Heart left ventricle (tissue), 16 donors: Measurements from ENCODE around the gene REL. TPM values are rescaled to one million over a fixed set of nuclear protein-coding genes. Genes with fewer than 3 reads are reported as not detected.
A peak's percentile ranks its signal among the peaks of the same experiment; 100 is the strongest.

Experiments used
- ATAC-seq, 4 donors: fragments of 200-7000 bp; cut with Tn5 transposase; one replicate each; pipeline ENCODE4 v1.9.1; 2020 to 2022; ENCODE audit warnings: moderate library complexity in 4 of 4, mild to moderate bottlenecking in 3 of 4, moderate number of reproducible peaks in 1 of 4
- DNase-seq, 5 donors: peaks; one replicate each; pipeline ENCODE4 v3.0.0-alpha.2; 2020
- H3K27ac ChIP-seq, 12 donors: fragments of 200-600 bp; sonication (generic) in 4 of 12; one replicate each; pipeline versions ENCODE4 v1.5.0 to v1.8.0; 2016 to 2022; ENCODE audit warnings: mild to moderate bottlenecking in 2 of 12
- H3K27me3 ChIP-seq, 9 donors: fragments of 200-600 bp; sonication (generic) in 2 of 9; one replicate each; pipeline versions ENCODE4 v1.5.1 to v1.8.0; 2016 to 2022; ENCODE audit warnings: mild to moderate bottlenecking in 3 of 9
- H3K36me3 ChIP-seq, 9 donors: fragments of 200-600 bp; sonication (generic) in 2 of 9; one replicate each; pipeline versions ENCODE4 v1.5.0 to v1.8.0; 2018 to 2022; ENCODE audit warnings: mild to moderate bottlenecking in 2 of 9
- H3K4me1 ChIP-seq, 12 donors: fragments of 200-600 bp; sonication (generic) in 4 of 12; one replicate each; pipeline versions ENCODE4 v1.5.0 to v1.8.0; 2016 to 2022; ENCODE audit warnings: mild to moderate bottlenecking in 3 of 12
- H3K4me3 ChIP-seq, 12 donors: fragments of 200-600 bp; sonication (generic) in 4 of 12; one replicate each; pipeline versions ENCODE4 v1.5.0 to v1.8.0; 2017 to 2022; ENCODE audit warnings: mild to moderate bottlenecking in 9 of 12, moderate library complexity in 4 of 12
- H3K9me3 ChIP-seq, 12 donors: fragments of 200-600 bp; sonication (generic) in 4 of 12; one replicate each; pipeline versions ENCODE4 v1.5.0 to v1.8.0; 2016 to 2022; ENCODE audit warnings: mild to moderate bottlenecking in 1 of 12
- CTCF ChIP-seq, 12 donors: fragments of 200-600 bp; sonication (generic) in 4 of 12; IDR thresholded peaks; one replicate each; pipeline versions ENCODE4 v1.5.0 to v1.8.0; 2018 to 2022; ENCODE audit warnings: antibody characterized with exemption in 12 of 12, mild to moderate bottlenecking in 5 of 12
- POLR2A ChIP-seq, 2 donors: fragments of 450-650 bp; IDR thresholded peaks; one replicate each; pipeline ENCODE4 v1.6.1; 2017; ENCODE audit warnings: antibody characterized with exemption in 2 of 2, mild to moderate bottlenecking in 2 of 2, moderate library complexity in 2 of 2
- WGBS, 4 donors: extraction: QIAGEN DNeasy Blood & Tissue Kit in 2 of 4; methylation state at CpG; one replicate each; pipeline versions ENCODE4 v1.1.5 to v1.1.7; 2013 to 2018; 5-methylcytosine and 5-hydroxymethylcytosine counted together
- intact Hi-C, 10 donors: fragments of 100-400 bp; cut with DNase I; formaldehyde crosslinking; loops; one replicate each; pipeline versions ENCODE4 v1.11.1 to v1.14.2; 2022
- polyA plus RNA-seq, 2 donors: library from polyadenylated mRNA; stranded (reverse); fragments of 200-250 nt; gene quantifications; one replicate each; pipeline ENCODE4 v1.2.3, GENCODE V29; 2013
- total RNA-seq, 9 donors: library from RNA; depleted of rRNA in 2 of 9; stranded (reverse); fragments of >200 nt in 2 of 9; fragmentation: NEBNext Ultra II Directional in 3 of 9; extraction: Animal tissue kit (Norgen Biotek cat#: 25700) in 3 of 9; gene quantifications; one replicate each; pipeline versions ENCODE4 v1.1.0 to v1.2.4, GENCODE V29; 2016 to 2023
- donor health status: ischemic (EF 13 %, LVEDD 7.1; RV severe dilation, severe dysfunction).
- donor health status: healthy with polysubstance abuse.
- donor health status: DM: no; HTN: yes; CAD: no.
- donor health status: DM: no; HTN: no; CAD: no.
- donor health status: ischemic (EF 25% LVEDD 6.9; RV normal size, moderate dysfunction).
- donor health status: ischemic (EF 25% LVEDD 5.7; RV mildly dilated, moderate dysfunction).
- donor health status: healthy.
- donor health status: DM: yes; HTN: yes; CAD: no.
- donor health status: ischemic (EF 35%, LVEDD 5.7; RV mildly dilated, moderate dysfunction).
- donor health status: nonischemic (EF 11% LVEDD 7.7; RV severe dilation, severe dysfunction).
- donor health status: DM: yes; HTN: yes; CAD: no.
- donor health status: PGD.
- donor health status: ischemic (EF 29% LVEDD 5.4; RV normal size, mild dysfunction).
- donor health status: nonischemic (EF 23%, LVEDD 6.1; RV moderate dilation, normal function).

Gene REL
- total and polyA plus RNA-seq, 11 donors, result 1.4 to 16.0 (median 6.0) TPM

GRCh38 chr2:60868589-60869273, 12.6 kb upstream of the REL start:
- Histone ChIP-seq H3K27me3 (no peaks in the 10 kb centered on the region), H3K36me3 (no peaks in the 10 kb centered on the region), H3K4me1 (peaks cover 0 to 18% (median 0%) of the 10 kb centered on the region in 12 donors), H3K4me3 (no peak overlapping the region), H3K27ac (peak overlapping the region in 1 of 12 donors; percentile 75), H3K9me3 (peaks cover 0 to 10% (median 0%) of the 10 kb centered on the region in 12 donors)
- intact Hi-C loops, result no loop called here
- DNase-seq, result no peak
- WGBS, 4 donors, result 89 to 92% (median 90%) methylated on average over 6 of the region's 6 CpGs
- TF ChIP-seq CTCF (IDR thresholded peaks at IDR 0.05), result no peak
- TF ChIP-seq POLR2A (IDR thresholded peaks at IDR 0.05), result no peak
- ATAC-seq, result no peak

- H3K36me3 ChIP-seq, result no peaks in the 10 kb centered on the region
- TF ChIP-seq POLR2A (IDR thresholded peaks at IDR 0.05) (no peak), CTCF (IDR thresholded peaks at IDR 0.05) (no peak)
- ATAC-seq, result no peak
- H3K4me3 ChIP-seq, result no peak overlapping the region
- H3K27me3 ChIP-seq, result no peaks in the 10 kb centered on the region
- 72 to 84% (median 81%) methylated on average over 3 of the region's 3 CpGs for WGBS, 4 donors
- no peak overlapping the region for H3K27ac ChIP-seq
- H3K9me3 ChIP-seq, result peaks cover 0 to 7% (median 0%) of the 10 kb centered on the region in 12 donors
- intact Hi-C loops, result no loop called here
- peaks cover 0 to 10% (median 0%) of the 10 kb centered on the region in 12 donors for H3K4me1 ChIP-seq
- DNase-seq, result no peak
Observed at GRCh38 chr2:60872510-60872928, 8.9 kb upstream of the REL start.

- ATAC-seq, result no peak
- intact Hi-C loops, result no loop called here
- Histone ChIP-seq H3K4me3 (no peak overlapping the region), H3K27me3 (no peaks in the 10 kb centered on the region), H3K27ac (no peak overlapping the region), H3K36me3 (no peaks in the 10 kb centered on the region), H3K9me3 (peaks cover 0 to 7% (median 0%) of the 10 kb centered on the region in 12 donors), H3K4me1 (peaks cover 0 to 2% (median 0%) of the 10 kb centered on the region in 12 donors)
- DNase-seq, result no peak
- WGBS, 4 donors, result 71 to 73% (median 72%) methylated on average over 3 of the region's 3 CpGs
- TF ChIP-seq CTCF (IDR thresholded peaks at IDR 0.05) (no peak), POLR2A (IDR thresholded peaks at IDR 0.05) (no peak)
Observed at GRCh38 chr2:60873381-60873780, 8.0 kb upstream of the REL start.

GRCh38 chr2:60875520-60875919, 5.9 kb upstream of the REL start:
- DNase-seq (no peak), ATAC-seq (no peak)
- H3K36me3 ChIP-seq, result no peaks in the 10 kb centered on the region
- H3K27me3 ChIP-seq, result no peaks in the 10 kb centered on the region
- H3K4me1 ChIP-seq, result peaks cover 0 to 7% (median 0%) of the 10 kb centered on the region in 12 donors
- no peak overlapping the region for H3K4me3 ChIP-seq
- intact Hi-C loops, result no loop called here
- peaks cover 0 to 7% (median 0%) of the 10 kb centered on the region in 12 donors for H3K9me3 ChIP-seq
- no peak overlapping the region for H3K27ac ChIP-seq
- TF ChIP-seq POLR2A (IDR thresholded peaks at IDR 0.05) (no peak), CTCF (IDR thresholded peaks at IDR 0.05) (no peak)
